Omental fat pad (tissue), 4 donors: Measurements from ENCODE around the gene DAB2. TPM values are rescaled to one million over a fixed set of nuclear protein-coding genes. Genes with fewer than 3 reads are reported as not detected.

Experiments used
- ATAC-seq: fragments of 150-250 bp; one replicate; pipeline ENCODE4 v1.9.1; 2016; ENCODE audit warnings: mild to moderate bottlenecking, moderate library complexity; ENCODE audit not compliant: low FRiP score
- DNase-seq: peaks from one replicate; pipeline ENCODE4 v3.0.0-alpha.2; 2019; ENCODE audit warnings: low spot score
- total RNA-seq, 4 donors: library from RNA; depleted of rRNA; stranded (reverse); fragments of >200 nt; gene quantifications; one replicate each; pipeline ENCODE4 v1.1.0, GENCODE V29; 2016
- TF ChIP-seq, protein P1 (sequence below), 3 donors: fragments of 450-650 bp; IDR thresholded peaks; one replicate each; pipeline ENCODE4 v1.5.1; 2016 to 2017; ENCODE audit warnings: antibody characterized with exemption in 3 of 3, mild to moderate bottlenecking in 3 of 3, moderate library complexity in 2 of 3

The DAB2 gene
- total RNA-seq, 4 donors from 2014 or later: 141 to 255 (median 171) TPM

DNA sequence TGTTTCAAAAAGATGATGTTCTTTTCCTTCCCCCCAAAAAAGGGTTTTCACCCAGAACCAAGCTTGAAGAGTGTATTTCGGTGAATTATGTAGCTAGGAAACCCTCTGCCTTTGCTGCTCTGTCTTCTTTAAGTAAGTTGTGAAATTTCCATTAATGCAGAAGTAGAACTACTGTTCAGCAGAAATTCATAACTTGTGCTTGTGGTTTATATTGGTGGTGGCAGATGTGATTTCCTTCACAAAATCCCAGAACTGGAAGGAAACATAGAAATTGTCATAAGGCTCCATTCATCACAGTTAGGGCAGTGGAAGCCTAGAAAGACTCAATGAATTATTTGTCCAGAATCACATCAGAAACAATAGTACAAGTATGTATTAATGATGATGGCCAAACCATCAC is 42.1 kb upstream of the DAB2 start:
- DNase-seq: no peak
- TF ChIP-seq, protein P1, sequence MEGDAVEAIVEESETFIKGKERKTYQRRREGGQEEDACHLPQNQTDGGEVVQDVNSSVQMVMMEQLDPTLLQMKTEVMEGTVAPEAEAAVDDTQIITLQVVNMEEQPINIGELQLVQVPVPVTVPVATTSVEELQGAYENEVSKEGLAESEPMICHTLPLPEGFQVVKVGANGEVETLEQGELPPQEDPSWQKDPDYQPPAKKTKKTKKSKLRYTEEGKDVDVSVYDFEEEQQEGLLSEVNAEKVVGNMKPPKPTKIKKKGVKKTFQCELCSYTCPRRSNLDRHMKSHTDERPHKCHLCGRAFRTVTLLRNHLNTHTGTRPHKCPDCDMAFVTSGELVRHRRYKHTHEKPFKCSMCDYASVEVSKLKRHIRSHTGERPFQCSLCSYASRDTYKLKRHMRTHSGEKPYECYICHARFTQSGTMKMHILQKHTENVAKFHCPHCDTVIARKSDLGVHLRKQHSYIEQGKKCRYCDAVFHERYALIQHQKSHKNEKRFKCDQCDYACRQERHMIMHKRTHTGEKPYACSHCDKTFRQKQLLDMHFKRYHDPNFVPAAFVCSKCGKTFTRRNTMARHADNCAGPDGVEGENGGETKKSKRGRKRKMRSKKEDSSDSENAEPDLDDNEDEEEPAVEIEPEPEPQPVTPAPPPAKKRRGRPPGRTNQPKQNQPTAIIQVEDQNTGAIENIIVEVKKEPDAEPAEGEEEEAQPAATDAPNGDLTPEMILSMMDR (IDR thresholded peaks at IDR 0.05): no peak
- no peak for ATAC-seq

DNA sequence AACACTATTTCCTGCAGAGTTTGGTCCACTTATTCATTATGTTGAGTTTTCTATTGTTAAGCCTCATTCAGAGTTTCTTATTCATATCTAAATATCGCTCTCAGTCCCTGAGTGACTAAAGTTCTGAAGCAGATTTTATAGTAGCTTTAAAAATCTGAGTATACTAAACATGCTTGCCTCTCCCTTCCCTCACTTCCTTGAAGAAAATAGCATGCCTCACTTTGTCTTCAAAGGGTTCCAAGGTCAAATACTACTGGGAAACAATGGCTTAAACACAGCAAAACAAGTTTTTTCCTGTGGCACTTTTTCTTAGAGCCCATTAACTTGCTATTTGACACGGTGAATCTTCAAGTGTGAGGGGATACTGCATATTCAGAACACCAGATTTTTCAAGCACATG is 41.1 kb upstream of the DAB2 start:
- DNase-seq: no peak
- no peak for ATAC-seq
- TF ChIP-seq, protein P1 (IDR thresholded peaks at IDR 0.05): no peak

- ATAC-seq: no peak
- TF ChIP-seq, protein P1 (IDR thresholded peaks at IDR 0.05): no peak
These were observed 40.3 kb upstream of the DAB2 start for GRCh38 chr5:39465097-39465496.

GRCh38 chr5:39464088-39464487 is 39.3 kb upstream of the DAB2 start:
- ATAC-seq (no peak), DNase-seq (no peak)
- TF ChIP-seq, protein P1 (IDR thresholded peaks at IDR 0.05): no peak

More at GRCh38 chr5:39465097-39465496, 40.3 kb upstream of the DAB2 start:
- no peak for DNase-seq

DNA sequence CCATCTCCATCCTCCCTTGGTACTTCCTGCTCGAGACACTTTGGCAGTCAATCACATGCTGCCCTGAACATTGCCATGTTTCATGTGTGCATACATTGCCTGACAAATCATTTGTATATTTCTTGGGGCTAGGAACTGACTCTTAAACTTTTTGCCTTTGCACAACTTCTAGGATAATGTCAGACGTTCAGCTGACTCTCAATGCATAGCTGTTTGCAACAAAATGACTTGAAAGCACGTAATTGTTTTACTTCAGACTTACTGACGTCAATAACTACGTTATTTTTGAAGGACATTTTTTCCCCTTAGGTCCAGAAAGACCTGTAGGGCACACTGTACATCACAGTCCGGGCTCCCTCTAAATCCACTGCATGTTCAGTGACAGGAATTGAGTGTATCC is 37.4 kb upstream of the DAB2 start:
- DNase-seq (no peak), ATAC-seq (no peak)
- TF ChIP-seq, protein P1 (IDR thresholded peaks at IDR 0.05): no peak

- TF ChIP-seq, protein P1 (IDR thresholded peaks at IDR 0.05): no peak
- no peak for DNase-seq
- no peak for ATAC-seq
These were observed 36.4 kb upstream of the DAB2 start for GRCh38 chr5:39461007-39461682.

DNA sequence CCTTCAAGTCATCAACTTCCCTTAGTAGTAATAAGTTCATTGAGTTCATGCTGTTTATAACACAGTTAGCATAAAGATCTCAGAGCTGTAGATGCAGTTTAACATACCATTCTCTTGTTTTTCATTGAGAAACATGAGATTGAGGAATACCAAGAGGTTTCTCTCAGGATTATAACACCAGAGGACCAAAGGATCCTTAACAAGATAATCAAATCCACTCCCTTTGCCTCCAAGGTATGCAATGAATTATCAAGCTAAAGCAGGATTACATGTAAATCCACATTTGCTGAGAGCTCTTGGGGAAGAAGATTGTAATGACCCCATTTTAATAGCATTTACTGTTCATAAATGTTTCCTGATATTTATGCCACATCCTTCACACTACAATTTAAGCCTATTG is 35.1 kb upstream of the DAB2 start:
- no peak for DNase-seq
- no peak for ATAC-seq
- TF ChIP-seq, protein P1 (IDR thresholded peaks at IDR 0.05): no peak
